ENCODE results near the gene MDGA2. TPM values are rescaled to one million over a fixed set of nuclear protein-coding genes. Genes with fewer than 3 reads are reported as not detected.

The MDGA2 gene
- total RNA-seq, 1 donor from 2014 or later, result not detected

DNA sequence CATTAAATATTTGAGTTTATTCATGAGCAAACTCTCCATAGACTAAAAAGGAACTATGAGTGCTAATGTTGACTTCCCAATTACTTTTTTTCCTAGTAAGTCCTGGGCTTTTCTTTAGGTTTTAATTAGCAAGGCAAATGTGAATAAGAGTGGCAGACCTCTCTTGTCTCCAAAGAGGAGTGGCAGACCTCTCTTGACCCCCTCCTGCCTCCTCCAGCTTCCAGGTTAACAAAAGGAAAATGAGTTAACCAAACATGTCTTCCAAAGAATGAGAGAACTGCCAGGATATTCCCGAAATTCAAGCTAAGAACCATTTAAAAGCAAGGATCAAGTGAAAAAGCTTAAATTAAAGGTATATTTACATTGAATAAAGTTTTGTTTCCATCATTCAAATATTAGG lies 253.2 kb downstream of the MDGA2 start:
- no peaks in the 10 kb centered on the region for H3K27me3 Mint-ChIP-seq
- H3K27ac Mint-ChIP-seq, result no peak overlapping the region
- no peaks in the 10 kb centered on the region for H3K4me1 Mint-ChIP-seq
- no peaks in the 10 kb centered on the region for H3K9me3 Mint-ChIP-seq
- intact Hi-C loops (cut with micrococcal nuclease), result no loop called here
- H3K4me3 Mint-ChIP-seq, result no peak overlapping the region
- DNase-seq, result no peak
- H3K36me3 Mint-ChIP-seq (ENCODE audit: low read depth), result no peaks in the 10 kb centered on the region

- Mint-ChIP-seq H3K9me3 (no peaks in the 10 kb centered on the region), H3K36me3 (ENCODE audit: low read depth) (no peaks in the 10 kb centered on the region)
- no peak for DNase-seq
These were observed 263.9 kb downstream of the MDGA2 start for GRCh38 chr14:47411523-47411922.

GRCh38 chr14:47392326-47392725 lies 283.1 kb downstream of the MDGA2 start:
- Mint-ChIP-seq H3K36me3 (ENCODE audit: low read depth) (no peaks in the 10 kb centered on the region), H3K9me3 (no peaks in the 10 kb centered on the region), H3K4me1 (no peaks in the 10 kb centered on the region), H3K27me3 (no peaks in the 10 kb centered on the region), H3K4me3 (no peak overlapping the region), H3K27ac (no peak overlapping the region)
- intact Hi-C loops (cut with micrococcal nuclease), result no loop called here
- DNase-seq, result no peak

More at GRCh38 chr14:47411523-47411922, 263.9 kb downstream of the MDGA2 start:
- H3K27ac Mint-ChIP-seq, result no peak overlapping the region
- H3K4me3 Mint-ChIP-seq, result no peak overlapping the region
- intact Hi-C loops (cut with micrococcal nuclease), result no loop called here
- H3K4me1 Mint-ChIP-seq, result no peaks in the 10 kb centered on the region
- no peaks in the 10 kb centered on the region for H3K27me3 Mint-ChIP-seq

DNA sequence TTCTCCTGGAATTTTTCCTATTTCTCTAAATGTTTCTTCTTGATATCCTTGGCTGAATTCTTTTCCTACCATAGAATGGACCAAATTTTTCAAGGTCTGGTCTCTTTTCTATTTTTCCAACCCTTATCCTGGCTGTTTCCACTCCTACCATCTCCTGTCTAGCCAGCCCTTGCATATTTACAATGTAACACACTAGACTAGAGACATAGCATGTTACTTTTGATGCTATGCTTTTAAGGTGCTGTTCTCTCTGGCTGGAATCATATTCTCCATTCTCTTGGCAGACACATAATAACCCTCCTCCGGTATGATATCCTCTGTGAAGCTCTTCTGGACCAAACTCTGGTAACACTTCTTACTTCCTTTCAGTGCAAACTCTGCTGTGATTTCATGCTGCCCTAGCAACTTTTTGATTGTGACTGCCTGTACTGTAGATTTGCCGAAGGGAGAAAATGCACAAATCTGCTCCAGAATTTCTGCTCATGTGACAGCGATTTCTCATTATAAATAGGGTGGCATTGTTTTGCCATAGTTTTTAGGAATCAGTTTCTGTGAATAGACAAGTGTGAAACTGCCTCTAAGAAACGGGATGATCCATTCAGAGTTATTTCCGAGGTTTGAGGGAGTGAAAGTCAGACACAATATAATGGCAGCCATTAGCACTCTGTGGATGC lies 284.4 kb downstream of the MDGA2 start:
- H3K27ac Mint-ChIP-seq, result no peak overlapping the region
- no peaks in the 10 kb centered on the region for H3K9me3 Mint-ChIP-seq
- H3K4me1 Mint-ChIP-seq, result no peaks in the 10 kb centered on the region
- no peaks in the 10 kb centered on the region for H3K27me3 Mint-ChIP-seq
- no peak for DNase-seq
- H3K36me3 Mint-ChIP-seq (ENCODE audit: low read depth), result no peaks in the 10 kb centered on the region
- intact Hi-C loops (cut with micrococcal nuclease), result no loop called here
- no peak overlapping the region for H3K4me3 Mint-ChIP-seq

- Mint-ChIP-seq H3K4me3 (no peak overlapping the region), H3K36me3 (ENCODE audit: low read depth) (no peaks in the 10 kb centered on the region), H3K9me3 (no peaks in the 10 kb centered on the region), H3K27ac (no peak overlapping the region), H3K27me3 (no peaks in the 10 kb centered on the region), H3K4me1 (no peaks in the 10 kb centered on the region)
- intact Hi-C loops (cut with micrococcal nuclease), result no loop called here
- no peak for DNase-seq
These were observed 285.9 kb downstream of the MDGA2 start for GRCh38 chr14:47389535-47389934.

GRCh38 chr14:47366006-47366405 lies 309.4 kb downstream of the MDGA2 start:
- no peak overlapping the region for H3K27ac Mint-ChIP-seq
- no peaks in the 10 kb centered on the region for H3K36me3 Mint-ChIP-seq (ENCODE audit: low read depth)
- intact Hi-C loops (cut with micrococcal nuclease), result no loop called here
- peaks cover 3% of the 10 kb centered on the region for H3K9me3 Mint-ChIP-seq
- H3K4me1 Mint-ChIP-seq, result no peaks in the 10 kb centered on the region
- no peak overlapping the region for H3K4me3 Mint-ChIP-seq
- no peaks in the 10 kb centered on the region for H3K27me3 Mint-ChIP-seq
- no peak for DNase-seq

GRCh38 chr14:47365233-47365632 lies 310.2 kb downstream of the MDGA2 start:
- DNase-seq, result no peak
- no peak overlapping the region for H3K27ac Mint-ChIP-seq
- H3K36me3 Mint-ChIP-seq (ENCODE audit: low read depth), result no peaks in the 10 kb centered on the region
- intact Hi-C loops (cut with micrococcal nuclease), result no loop called here
- peaks cover 3% of the 10 kb centered on the region for H3K9me3 Mint-ChIP-seq
- no peak overlapping the region for H3K4me3 Mint-ChIP-seq
- no peaks in the 10 kb centered on the region for H3K4me1 Mint-ChIP-seq
- H3K27me3 Mint-ChIP-seq, result no peaks in the 10 kb centered on the region

- no peak for DNase-seq
- peaks cover 6% of the 10 kb centered on the region for H3K9me3 Mint-ChIP-seq
- no peak overlapping the region for H3K4me3 Mint-ChIP-seq
- H3K4me1 Mint-ChIP-seq, result no peaks in the 10 kb centered on the region
- H3K27me3 Mint-ChIP-seq, result no peaks in the 10 kb centered on the region
- intact Hi-C loops (cut with micrococcal nuclease), result no loop called here
- no peaks in the 10 kb centered on the region for H3K36me3 Mint-ChIP-seq (ENCODE audit: low read depth)
- H3K27ac Mint-ChIP-seq, result no peak overlapping the region
These were observed 322.2 kb downstream of the MDGA2 start for GRCh38 chr14:47353186-47353585.

DNA sequence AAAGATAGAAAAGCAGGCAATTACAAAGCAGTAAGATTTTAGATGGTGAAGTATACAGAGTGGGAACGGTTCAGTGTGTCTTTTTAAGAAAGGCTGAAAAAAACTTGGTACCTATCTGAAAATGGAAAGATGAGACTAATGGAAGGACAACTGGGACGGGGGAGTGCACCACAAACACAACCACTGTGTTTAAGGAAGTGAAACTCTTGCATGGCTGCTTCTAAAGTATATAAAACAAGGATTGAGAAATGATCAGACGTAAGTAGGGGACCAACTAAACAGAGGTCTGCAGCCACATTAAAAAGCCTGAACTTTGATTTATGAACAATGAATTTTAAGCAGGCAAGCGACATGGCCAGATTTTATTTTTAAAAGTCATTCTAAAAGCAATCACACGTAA lies 328.6 kb downstream of the MDGA2 start:
- no peak for DNase-seq
- Mint-ChIP-seq H3K27ac (no peak overlapping the region), H3K4me1 (no peaks in the 10 kb centered on the region), H3K36me3 (ENCODE audit: low read depth) (no peaks in the 10 kb centered on the region), H3K4me3 (no peak overlapping the region), H3K9me3 (no peaks in the 10 kb centered on the region), H3K27me3 (no peaks in the 10 kb centered on the region)
- intact Hi-C loops (cut with micrococcal nuclease), result no loop called here

GRCh38 chr14:47345016-47345415 lies 330.4 kb downstream of the MDGA2 start:
- Mint-ChIP-seq H3K4me1 (no peaks in the 10 kb centered on the region), H3K36me3 (ENCODE audit: low read depth) (no peaks in the 10 kb centered on the region)

GRCh38 chr14:47332939-47333338 lies 342.5 kb downstream of the MDGA2 start:
- intact Hi-C loops (cut with micrococcal nuclease), result no loop called here

More at GRCh38 chr14:47345016-47345415, 330.4 kb downstream of the MDGA2 start:
- Mint-ChIP-seq H3K4me3 (no peak overlapping the region), H3K9me3 (no peaks in the 10 kb centered on the region), H3K27ac (no peak overlapping the region), H3K27me3 (no peaks in the 10 kb centered on the region)
- no peak for DNase-seq
- intact Hi-C loops (cut with micrococcal nuclease), result no loop called here

DNA sequence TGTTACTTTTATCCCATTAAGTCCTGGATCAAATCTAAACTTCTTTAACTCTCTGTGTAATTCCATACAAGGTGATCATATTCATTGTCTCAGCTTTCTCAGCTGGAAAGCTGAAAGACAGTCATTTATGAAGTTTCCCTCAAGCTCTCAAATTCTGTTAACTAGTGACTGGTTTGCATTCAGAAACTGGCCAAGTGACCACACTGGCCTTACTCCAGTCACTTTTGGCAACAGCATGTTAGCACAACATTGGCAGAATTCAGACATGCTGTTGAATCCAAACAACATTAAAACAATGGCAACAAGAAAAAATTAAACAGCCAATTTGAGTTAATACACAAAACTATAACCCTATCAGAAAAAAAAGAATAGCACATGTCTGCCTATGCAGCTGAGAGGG lies 343.3 kb downstream of the MDGA2 start:
- Mint-ChIP-seq H3K27me3 (no peaks in the 10 kb centered on the region), H3K36me3 (ENCODE audit: low read depth) (no peaks in the 10 kb centered on the region), H3K9me3 (no peaks in the 10 kb centered on the region), H3K27ac (no peak overlapping the region), H3K4me1 (no peaks in the 10 kb centered on the region), H3K4me3 (no peak overlapping the region)
- DNase-seq, result no peak
- intact Hi-C loops (cut with micrococcal nuclease), result no loop called here

More at GRCh38 chr14:47332939-47333338, 342.5 kb downstream of the MDGA2 start:
- no peak overlapping the region for H3K4me3 Mint-ChIP-seq
- no peaks in the 10 kb centered on the region for H3K36me3 Mint-ChIP-seq (ENCODE audit: low read depth)
- H3K27me3 Mint-ChIP-seq, result no peaks in the 10 kb centered on the region
- no peaks in the 10 kb centered on the region for H3K4me1 Mint-ChIP-seq
- H3K9me3 Mint-ChIP-seq, result no peaks in the 10 kb centered on the region
- H3K27ac Mint-ChIP-seq, result no peak overlapping the region
- no peak for DNase-seq

DNA sequence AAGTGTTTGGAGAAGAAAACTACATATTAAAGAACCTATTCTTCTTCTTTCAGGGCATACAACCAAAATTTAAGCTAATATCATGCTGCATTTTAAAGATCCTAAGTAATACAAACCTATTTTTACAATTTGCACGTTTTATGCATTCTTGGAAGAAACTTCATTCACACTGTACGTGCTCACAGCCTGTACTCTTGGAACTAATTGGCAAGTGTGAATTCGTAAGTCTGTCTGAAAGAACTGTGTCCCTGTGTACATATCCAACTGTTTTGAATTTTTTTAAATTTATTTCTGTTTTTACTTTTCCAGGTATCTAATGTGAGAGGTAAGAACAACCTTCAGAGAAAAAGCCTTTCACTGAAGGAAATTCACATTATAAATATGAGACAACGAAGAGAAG lies 347.0 kb downstream of the MDGA2 start:
- Mint-ChIP-seq H3K4me1 (no peaks in the 10 kb centered on the region), H3K9me3 (no peaks in the 10 kb centered on the region), H3K36me3 (ENCODE audit: low read depth) (no peaks in the 10 kb centered on the region), H3K27me3 (no peaks in the 10 kb centered on the region), H3K27ac (no peak overlapping the region), H3K4me3 (no peak overlapping the region)
- DNase-seq, result no peak
- intact Hi-C loops (cut with micrococcal nuclease), result no loop called here

- Mint-ChIP-seq H3K9me3 (no peaks in the 10 kb centered on the region), H3K27me3 (no peaks in the 10 kb centered on the region), H3K4me1 (no peaks in the 10 kb centered on the region), H3K36me3 (ENCODE audit: low read depth) (no peaks in the 10 kb centered on the region), H3K4me3 (no peak overlapping the region), H3K27ac (no peak overlapping the region)
- no peak for DNase-seq
- intact Hi-C loops (cut with micrococcal nuclease), result no loop called here
These were observed 348.1 kb downstream of the MDGA2 start for GRCh38 chr14:47327336-47327735.

- H3K9me3 Mint-ChIP-seq, result no peaks in the 10 kb centered on the region
- H3K27me3 Mint-ChIP-seq, result no peaks in the 10 kb centered on the region
- H3K36me3 Mint-ChIP-seq (ENCODE audit: low read depth), result no peaks in the 10 kb centered on the region
- DNase-seq, result no peak
- H3K4me3 Mint-ChIP-seq, result no peak overlapping the region
- H3K27ac Mint-ChIP-seq, result no peak overlapping the region
- intact Hi-C loops (cut with micrococcal nuclease), result no loop called here
- H3K4me1 Mint-ChIP-seq, result no peaks in the 10 kb centered on the region
These were observed 352.7 kb downstream of the MDGA2 start for GRCh38 chr14:47322751-47323150.
